HEK293 (cell line): ENCODE data around the gene CCDC138.
A peak's percentile ranks its signal among the peaks of the same experiment; 100 is the strongest.

ENCODE experiments used
- CTCF ChIA-PET: fragments of 350-600 bp; formaldehyde crosslinking; extraction: SDS; loops from one replicate; lab custom pipeline; 2021; ENCODE audit warnings: antibody characterized with exemption; lab: Yijun Ruan, JAX
- POLR2A ChIA-PET: fragments of 300-600 bp; formaldehyde crosslinking; extraction: SDS; loops from one replicate; lab custom pipeline; 2020; ENCODE audit warnings: antibody characterized with exemption, inconsistent platforms; lab: Yijun Ruan, JAX
- H3K27ac ChIP-seq: fragments of 200-500 bp; sonication (Bioruptor generic); 2 replicates; pipeline ENCODE4 v1.5.1; 2014; ENCODE audit warnings: low read depth, low read length, control low read depth, inconsistent platforms; ENCODE audit errors: extremely low read depth
- H3K36me3 ChIP-seq, 2 experiments: fragments of 200-500 bp in 1 of 2; sonication (Bioruptor generic) in 1 of 2; 1 replicate in 1 of 2; 2 replicates in 1 of 2; pipeline ENCODE4 v1.5.1; 2014 to 2017; ENCODE audit warnings: inconsistent platforms in 2 of 2, low read length in 2 of 2; ENCODE audit not compliant: control insufficient read depth in 2 of 2, insufficient read depth in 1 of 2
- H3K4me1 ChIP-seq: fragments of 200-500 bp; sonication (Bioruptor generic); 2 replicates; pipeline ENCODE4 v1.5.1; 2014; ENCODE audit warnings: mild to moderate bottlenecking, low read length, inconsistent platforms; ENCODE audit not compliant: control insufficient read depth, insufficient read depth
- H3K4me3 ChIP-seq: 2 replicates; pipeline ENCODE4 v1.5.1; 2011; ENCODE audit warnings: low read depth, mild to moderate bottlenecking, control low read depth, low read length, moderate library complexity
- H3K9me3 ChIP-seq: fragments of 200-500 bp; sonication (Bioruptor generic); 2 replicates; pipeline ENCODE4 v1.5.1; 2014; ENCODE audit warnings: low read depth, low read length, inconsistent platforms; ENCODE audit not compliant: control insufficient read depth, insufficient read depth
- BCL11A ChIP-seq: fragments of 450-650 bp; formaldehyde crosslinking; IDR thresholded peaks from 2 replicates; pipeline ENCODE4 v1.5.1; 2016; ENCODE audit warnings: low read depth, missing biosample characterization, missing genetic modification characterization
- BCL6B ChIP-seq: fragments of 450-650 bp; formaldehyde crosslinking; IDR thresholded peaks from 2 replicates; pipeline ENCODE4 v1.5.1; 2017; ENCODE audit warnings: missing biosample characterization, missing genetic modification characterization
- PRDM1 ChIP-seq: fragments of 450-650 bp; formaldehyde crosslinking; IDR thresholded peaks from 2 replicates; pipeline ENCODE4; 2016; ENCODE audit warnings: missing biosample characterization, missing genetic modification characterization
- PRDM10 ChIP-seq: fragments of 450-650 bp; formaldehyde crosslinking; IDR thresholded peaks from 2 replicates; pipeline ENCODE4 v1.5.1; 2016; ENCODE audit warnings: missing biosample characterization, missing genetic modification characterization
- SETDB1 ChIP-seq: IDR thresholded peaks from one replicate; pipeline ENCODE4 v1.6.1; 2017; ENCODE audit warnings: mild to moderate bottlenecking, low read length, moderate library complexity, mixed read lengths; ENCODE audit not compliant: insufficient read length
- TRIM28 ChIP-seq: IDR thresholded peaks from 2 replicates; pipeline ENCODE4 v1.6.1; 2011; ENCODE audit warnings: low read length, control low read depth, borderline replicate concordance
- YY2 ChIP-seq: fragments of 450-650 bp; formaldehyde crosslinking; IDR thresholded peaks from 2 replicates; pipeline ENCODE4 v1.5.1; 2016; ENCODE audit warnings: missing biosample characterization, missing genetic modification characterization
- ZBTB26 ChIP-seq: fragments of 450-650 bp; formaldehyde crosslinking; optimal IDR thresholded peaks from 2 replicates; pipeline ENCODE3; 2016; ENCODE audit warnings: missing biosample characterization, mild to moderate bottlenecking, missing genetic modification characterization
- ZNF274 ChIP-seq, 2 experiments: fragments of 200-500 bp in 1 of 2; fragments of 450-650 bp in 1 of 2; sonication (Bioruptor generic) in 1 of 2; formaldehyde crosslinking in 1 of 2; IDR thresholded peaks; 2 replicates each; pipeline versions ENCODE4 v1.5.1 to v1.6.1; 2014 to 2016; ENCODE audit warnings: borderline replicate concordance in 1 of 2, inconsistent platforms in 1 of 2, low read length in 1 of 2, missing biosample characterization in 1 of 2, missing genetic modification characterization in 1 of 2
- ZNF302 ChIP-seq: fragments of 450-650 bp; formaldehyde crosslinking; IDR thresholded peaks from 2 replicates; pipeline ENCODE4 v1.5.1; 2016; ENCODE audit warnings: missing biosample characterization, missing genetic modification characterization, low read depth
- ZNF341 ChIP-seq: fragments of 450-650 bp; formaldehyde crosslinking; IDR thresholded peaks from 2 replicates; pipeline ENCODE4; 2016; ENCODE audit warnings: low read depth, missing biosample characterization, missing genetic modification characterization
- ZNF416 ChIP-seq: fragments of 450-650 bp; formaldehyde crosslinking; IDR thresholded peaks from 2 replicates; pipeline ENCODE4 v1.5.1; 2016; ENCODE audit warnings: missing biosample characterization, missing genetic modification characterization
- ZNF473 ChIP-seq: fragments of 450-650 bp; formaldehyde crosslinking; IDR thresholded peaks from 2 replicates; pipeline ENCODE4 v1.5.1; 2017; ENCODE audit warnings: missing biosample characterization, missing genetic modification characterization
- ZNF529 ChIP-seq: fragments of 450-650 bp; formaldehyde crosslinking; IDR thresholded peaks from 2 replicates; pipeline ENCODE4 v1.5.1; 2017; ENCODE audit warnings: missing genetic modification characterization, missing biosample characterization; ENCODE audit not compliant: insufficient replicate concordance
- ZNF544 ChIP-seq: fragments of 450-650 bp; formaldehyde crosslinking; IDR thresholded peaks from 2 replicates; pipeline ENCODE4 v1.5.0; 2017; ENCODE audit warnings: missing biosample characterization, missing genetic modification characterization
- ZNF548 ChIP-seq: fragments of 450-650 bp; formaldehyde crosslinking; IDR thresholded peaks from 2 replicates; pipeline ENCODE4 v1.5.1; 2016; ENCODE audit warnings: missing biosample characterization, missing genetic modification characterization
- ZNF555 ChIP-seq: fragments of 450-650 bp; formaldehyde crosslinking; conservative IDR thresholded peaks from 2 replicates; pipeline ENCODE4 v1.5.1; 2017; ENCODE audit warnings: missing biosample characterization, mild to moderate bottlenecking, missing genetic modification characterization, inconsistent platforms
- ZNF560 ChIP-seq: fragments of 450-650 bp; formaldehyde crosslinking; IDR thresholded peaks from 2 replicates; pipeline ENCODE4 v1.5.1; 2017; ENCODE audit warnings: missing biosample characterization, missing genetic modification characterization, borderline replicate concordance
- ZNF585B ChIP-seq: fragments of 450-650 bp; formaldehyde crosslinking; IDR thresholded peaks from 2 replicates; pipeline ENCODE4 v1.5.1; 2016; ENCODE audit warnings: missing biosample characterization, missing genetic modification characterization
- ZNF639 ChIP-seq: fragments of 450-650 bp; formaldehyde crosslinking; IDR thresholded peaks from 2 replicates; pipeline ENCODE4 v1.5.1; 2016; ENCODE audit warnings: missing biosample characterization, missing genetic modification characterization
- ZSCAN18 ChIP-seq: fragments of 450-650 bp; formaldehyde crosslinking; IDR thresholded peaks from 2 replicates; pipeline ENCODE4 v1.5.1; 2016; ENCODE audit warnings: missing biosample characterization, missing genetic modification characterization
- ZSCAN4 ChIP-seq: fragments of 450-650 bp; formaldehyde crosslinking; IDR thresholded peaks from 2 replicates; pipeline ENCODE4 v1.5.1; 2017; ENCODE audit warnings: missing biosample characterization, missing genetic modification characterization

CCDC138 gene

GRCh38 chr2:108820482-108820881 is 33.9 kb downstream of the CCDC138 start (continued):
- 0 out of 2 replicates have a peak, but pooled peaks have one; percentile 20 for TF ChIP-seq TRIM28
- no peak for TF ChIP-seq BCL11A

GRCh38 chr2:108823286-108823685 is 36.7 kb downstream of the CCDC138 start:
- H3K4me3 ChIP-seq, result no peak overlapping the region
- POLR2A ChIA-PET, result no interaction called here
- no peak for TF ChIP-seq ZNF416
- TF ChIP-seq ZBTB26, result no peak
- TF ChIP-seq SETDB1, result no peak
- no peak for TF ChIP-seq ZNF639 (tag by site-specific recombination)
- no peak for TF ChIP-seq ZNF585B (tag by site-specific recombination)
- TF ChIP-seq YY2, result no peak
- TF ChIP-seq ZNF529 (tag by site-specific recombination), result no peak
- no peak for TF ChIP-seq ZNF555
- TF ChIP-seq ZNF341 (tag by site-specific recombination), result no peak
- TF ChIP-seq BCL6B (tag by site-specific recombination), result no peak
- TF ChIP-seq, all 188 proteins: peak for 0
- Histone ChIP-seq H3K27ac (no peak overlapping the region), H3K9me3 (no peaks in the 10 kb centered on the region), H3K4me1 (no peaks in the 10 kb centered on the region), H3K36me3 (peaks cover 18 to 47% of the 10 kb centered on the region in 2 experiments)
- CTCF ChIA-PET, result interaction anchor here (0.7 to 1.1 kb wide), 2 partner anchors 15 to 179 kb away, joined by 3 to 4 read pairs; no protein-coding TSS in a partner anchor

- Histone ChIP-seq H3K36me3 (peaks cover 18 to 37% of the 10 kb centered on the region in 2 experiments), H3K9me3 (no peaks in the 10 kb centered on the region), H3K27ac (no peak overlapping the region), H3K4me3 (no peak overlapping the region), H3K4me1 (no peaks in the 10 kb centered on the region)
- ChIA-PET CTCF (interaction anchor here (1.0 to 1.1 kb wide), 2 partner anchors 104 to 177 kb away, joined by 3 to 4 read pairs; no protein-coding TSS in a partner anchor), POLR2A (no interaction called here)
- TF ChIP-seq ZNF274 (IDR thresholded peaks at IDR 0.05; ENCODE audit: low read length), result no peak
- TF ChIP-seq ZNF274 (tag by site-specific recombination; IDR thresholded peaks at IDR 0.05; ENCODE audit: borderline replicate concordance), result no peak
- TF ChIP-seq ZSCAN4 (tag by site-specific recombination), result no peak
- TF ChIP-seq ZSCAN18 (tag by site-specific recombination), result no peak
- TF ChIP-seq ZNF473 (tag by site-specific recombination), result no peak
- TF ChIP-seq ZNF560 (tag by site-specific recombination), result no peak
- TF ChIP-seq ZNF544 (tag by site-specific recombination), result no peak
- TF ChIP-seq PRDM10 (tag by site-specific recombination), result no peak
- TF ChIP-seq ZNF585B (tag by site-specific recombination), result no peak
- TF ChIP-seq ZNF548 (tag by site-specific recombination), result no peak
- TF ChIP-seq PRDM1 (tag by site-specific recombination), result no peak
- TF ChIP-seq ZNF302 (tag by site-specific recombination), result no peak
Observed at GRCh38 chr2:108824316-108825070, 37.9 kb downstream of the CCDC138 start.
